ENCODE results near the gene TMEM39B. TPM values are rescaled to one million over a fixed set of nuclear protein-coding genes. Genes with fewer than 3 reads are reported as not detected.

Gene TMEM39B
- total and polyA plus RNA-seq, 2 donors (not counting 1 experiment from before 2014, with no cell fraction given) = 7.9 to 11.1 TPM

DNA sequence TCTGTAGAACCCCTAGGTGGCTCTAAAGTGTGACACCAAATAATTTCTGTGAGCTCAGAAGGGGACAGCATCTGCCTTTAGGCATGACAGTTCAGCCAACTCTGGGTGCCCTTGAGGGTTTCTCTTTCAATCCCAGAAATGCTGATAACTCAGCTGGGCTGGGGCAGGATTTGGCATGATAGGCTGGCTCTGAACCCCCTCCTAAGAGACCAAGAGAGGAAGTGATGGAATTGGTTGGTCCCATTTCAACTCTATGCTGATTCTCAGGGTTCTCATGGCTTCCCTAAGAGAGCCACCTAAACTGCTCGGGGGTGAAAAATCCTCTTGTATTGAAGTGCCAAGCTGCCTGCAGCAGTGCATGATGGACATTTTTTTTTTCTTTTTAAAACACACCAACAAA, 28.5 kb upstream of the TMEM39B start:
- Histone ChIP-seq H3K4me1 (ENCODE audit: control insufficient read depth, extremely low read depth, insufficient read depth, low read length) (peaks cover 2% of the 10 kb centered on the region), H3K27me3 (ENCODE audit: control insufficient read depth, insufficient read depth, low read length) (no peaks in the 10 kb centered on the region), H3K4me2 (ENCODE audit: extremely low read depth, insufficient read depth, low read length) (no peak overlapping the region), H3K9ac (ENCODE audit: insufficient read depth, low read length) (no peak overlapping the region), H2AFZ (ENCODE audit: low read length) (no peak overlapping the region), H3K27ac (ENCODE audit: insufficient read depth, low read length) (no peak overlapping the region), H3K9me3 (ENCODE audit: control insufficient read depth, insufficient read depth, low read depth, low read length) (no peaks in the 10 kb centered on the region), H3K4me3 (replicated peaks in 1 of 4; ENCODE audit: control extremely low read depth in 1 of 4, insufficient read depth in 1 of 4, low read depth in 3 of 4, low read length in 4 of 4) (no peak overlapping the region), H3K36me3 (ENCODE audit: control insufficient read depth, insufficient read depth, low read length) (peaks cover 21% of the 10 kb centered on the region), H3K79me2 (ENCODE audit: control insufficient read depth, insufficient read depth, low read length) (peaks cover 21% of the 10 kb centered on the region), H4K20me1 (ENCODE audit: control insufficient read depth, extremely low read depth, insufficient read depth, low read length) (no peaks in the 10 kb centered on the region)
- no peak for TF ChIP-seq CTCF (conservative IDR thresholded peaks at IDR 0.05 in 1 of 2, IDR thresholded peaks at IDR 0.05 in 1 of 2; ENCODE audit: low read depth in 1 of 2, low read length in 2 of 2)
- TF ChIP-seq EZH2 (IDR thresholded peaks at IDR 0.05; ENCODE audit: low read length, missing control alignments) = no peak
- no peak for DNase-seq (ENCODE audit: low read depth in 2 of 2)

DNA sequence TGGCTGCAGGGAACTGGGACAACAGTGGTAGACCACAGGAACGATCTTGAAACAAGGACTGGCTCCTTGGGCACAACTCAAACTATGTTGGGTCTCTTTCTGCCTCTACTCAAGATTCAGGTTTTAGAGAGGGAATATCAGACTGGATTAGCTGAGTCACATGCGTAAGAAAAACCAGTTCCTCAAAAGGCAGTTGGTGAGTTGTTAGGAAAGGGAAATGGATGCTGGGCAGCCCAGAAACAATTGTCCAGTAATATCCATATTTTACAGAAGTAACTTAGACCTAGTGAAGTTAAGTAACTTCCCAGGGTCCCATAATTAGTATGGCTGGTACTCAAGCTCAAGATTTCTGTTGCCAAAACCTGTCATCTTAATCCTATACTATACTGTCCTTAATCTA, 27.0 kb upstream of the TMEM39B start:
- Histone ChIP-seq H3K27ac (ENCODE audit: insufficient read depth, low read length) (no peak overlapping the region), H3K36me3 (ENCODE audit: control insufficient read depth, insufficient read depth, low read length) (peaks cover 12% of the 10 kb centered on the region), H4K20me1 (ENCODE audit: control insufficient read depth, extremely low read depth, insufficient read depth, low read length) (no peaks in the 10 kb centered on the region), H3K4me2 (ENCODE audit: extremely low read depth, insufficient read depth, low read length) (no peak overlapping the region), H3K4me3 (replicated peaks in 1 of 4; ENCODE audit: control extremely low read depth in 1 of 4, insufficient read depth in 1 of 4, low read depth in 3 of 4, low read length in 4 of 4) (no peak overlapping the region), H3K79me2 (ENCODE audit: control insufficient read depth, insufficient read depth, low read length) (peaks cover 10% of the 10 kb centered on the region), H3K9me3 (ENCODE audit: control insufficient read depth, insufficient read depth, low read depth, low read length) (no peaks in the 10 kb centered on the region), H2AFZ (ENCODE audit: low read length) (no peak overlapping the region), H3K27me3 (ENCODE audit: control insufficient read depth, insufficient read depth, low read length) (no peaks in the 10 kb centered on the region), H3K4me1 (ENCODE audit: control insufficient read depth, extremely low read depth, insufficient read depth, low read length) (peaks cover 2% of the 10 kb centered on the region), H3K9ac (ENCODE audit: insufficient read depth, low read length) (no peak overlapping the region)
- TF ChIP-seq EZH2 (IDR thresholded peaks at IDR 0.05; ENCODE audit: low read length, missing control alignments) (no peak), CTCF (conservative IDR thresholded peaks at IDR 0.05 in 1 of 2, IDR thresholded peaks at IDR 0.05 in 1 of 2; ENCODE audit: low read depth in 1 of 2, low read length in 2 of 2) (no peak)
- DNase-seq (ENCODE audit: low read depth in 2 of 2) = no peak

DNA sequence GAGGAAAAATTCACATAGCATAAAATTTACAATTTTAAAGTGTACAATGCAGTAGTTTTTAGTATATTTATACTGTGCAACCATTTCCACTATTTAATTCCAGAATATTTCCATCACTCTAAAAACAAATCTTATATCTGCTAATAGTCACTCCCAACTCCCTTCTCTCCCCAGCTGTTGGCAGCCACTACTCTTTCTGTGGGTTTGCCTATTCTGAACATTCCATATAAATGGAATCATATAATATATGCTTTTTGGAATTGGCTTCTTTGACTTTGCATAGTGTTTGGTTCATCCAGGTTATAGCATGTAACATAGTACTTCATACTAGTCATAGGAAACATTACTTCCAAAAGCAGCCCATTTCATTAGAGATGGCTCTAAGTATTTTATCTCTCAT, 25.0 kb upstream of the TMEM39B start:
- H3K4me2 ChIP-seq (ENCODE audit: extremely low read depth, insufficient read depth, low read length) = no peak overlapping the region
- H3K4me3 ChIP-seq (replicated peaks in 1 of 4; ENCODE audit: control extremely low read depth in 1 of 4, insufficient read depth in 1 of 4, low read depth in 3 of 4, low read length in 4 of 4) = no peak overlapping the region
- H3K27me3 ChIP-seq (ENCODE audit: control insufficient read depth, insufficient read depth, low read length) = no peaks in the 10 kb centered on the region
- H3K9me3 ChIP-seq (ENCODE audit: control insufficient read depth, insufficient read depth, low read depth, low read length) = no peaks in the 10 kb centered on the region
- no peak overlapping the region for H3K27ac ChIP-seq (ENCODE audit: insufficient read depth, low read length)
- no peak for TF ChIP-seq CTCF (conservative IDR thresholded peaks at IDR 0.05 in 1 of 2, IDR thresholded peaks at IDR 0.05 in 1 of 2; ENCODE audit: low read depth in 1 of 2, low read length in 2 of 2)
- TF ChIP-seq EZH2 (IDR thresholded peaks at IDR 0.05; ENCODE audit: low read length, missing control alignments) = no peak
- H3K9ac ChIP-seq (ENCODE audit: insufficient read depth, low read length) = no peak overlapping the region
- H3K79me2 ChIP-seq (ENCODE audit: control insufficient read depth, insufficient read depth, low read length) = peaks cover 6% of the 10 kb centered on the region
- H3K36me3 ChIP-seq (ENCODE audit: control insufficient read depth, insufficient read depth, low read length) = peaks cover 10% of the 10 kb centered on the region
- DNase-seq (ENCODE audit: low read depth in 2 of 2) = peak; percentile 42 to 50
- no peak overlapping the region for H2AFZ ChIP-seq (ENCODE audit: low read length)
- H4K20me1 ChIP-seq (ENCODE audit: control insufficient read depth, extremely low read depth, insufficient read depth, low read length) = no peaks in the 10 kb centered on the region
- H3K4me1 ChIP-seq (ENCODE audit: control insufficient read depth, extremely low read depth, insufficient read depth, low read length) = peaks cover 2% of the 10 kb centered on the region
